ENCODE measurements around the gene CCDC13. TPM values are rescaled to one million over a fixed set of nuclear protein-coding genes. Genes with fewer than 3 reads are reported as not detected.
A peak's percentile ranks its signal among the peaks of the same experiment; 100 is the strongest.

The CCDC13 gene
- total RNA-seq, 2 experiments from 2014 or later = 0.35 to 0.41 TPM

GRCh38 chr3:42756681-42757213 is 16.3 kb downstream of the CCDC13 start:
- no peak overlapping the region for H3K27ac Mint-ChIP-seq
- H3K4me1 Mint-ChIP-seq = peaks cover 3% of the 10 kb centered on the region
- H3K27me3 Mint-ChIP-seq = peaks cover 17% of the 10 kb centered on the region
- CTCF ChIA-PET = interaction anchor here (0.6 to 1.2 kb wide), 2 partner anchors 11 to 185 kb away, joined by 3 read pairs; no protein-coding TSS in a partner anchor
- H3K9me3 Mint-ChIP-seq (ENCODE audit: low read depth) = no peaks in the 10 kb centered on the region
- no peak overlapping the region for H3K4me3 Mint-ChIP-seq
- ATAC-seq = no peak
- H3K36me3 Mint-ChIP-seq = no peaks in the 10 kb centered on the region
- no peak for DNase-seq

GRCh38 chr3:42755681-42756578 is 17.1 kb downstream of the CCDC13 start:
- no peak overlapping the region for H3K4me3 Mint-ChIP-seq
- H3K27me3 Mint-ChIP-seq = peaks cover 13% of the 10 kb centered on the region
- ATAC-seq (peak; percentile 63), DNase-seq (peak; percentile 44)
- CTCF ChIA-PET = interaction anchor here (1.3 to 2.9 kb wide), 2 partner anchors 11 to 254 kb away, joined by 4 to 17 read pairs; partner anchors contain the start of gene VIPR1
- no peaks in the 10 kb centered on the region for H3K9me3 Mint-ChIP-seq (ENCODE audit: low read depth)
- H3K36me3 Mint-ChIP-seq = no peaks in the 10 kb centered on the region
- peaks cover 3% of the 10 kb centered on the region for H3K4me1 Mint-ChIP-seq
- no peak overlapping the region for H3K27ac Mint-ChIP-seq

DNA sequence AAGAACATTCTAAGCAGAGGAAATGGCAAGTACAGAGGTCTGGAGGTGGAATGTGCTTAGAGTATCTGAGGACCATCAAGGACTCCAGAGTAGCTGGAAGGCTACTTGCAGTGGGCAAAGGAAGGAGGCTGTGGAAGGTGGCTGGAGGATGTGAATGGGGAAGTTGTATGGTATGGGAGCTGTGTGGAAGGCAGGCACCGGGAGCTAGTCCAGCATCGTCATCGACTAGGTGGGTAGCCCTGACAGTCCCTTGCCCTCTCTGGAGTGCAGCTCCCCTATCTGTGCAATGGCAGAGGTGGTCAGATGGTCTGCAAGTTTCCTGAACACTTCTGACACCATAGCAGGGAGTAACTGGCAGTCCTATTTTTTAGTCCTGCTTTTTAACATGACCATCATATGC is 19.3 kb downstream of the CCDC13 start:
- Mint-ChIP-seq H3K9me3 (ENCODE audit: low read depth) (no peaks in the 10 kb centered on the region), H3K27me3 (peaks cover 9% of the 10 kb centered on the region), H3K4me1 (peaks cover 3% of the 10 kb centered on the region), H3K27ac (no peak overlapping the region), H3K36me3 (no peaks in the 10 kb centered on the region), H3K4me3 (no peak overlapping the region)
- ATAC-seq (no peak), DNase-seq (no peak)
- CTCF ChIA-PET = interaction anchor here (2.9 kb wide), 1 partner anchor 9 kb away, joined by 17 read pairs; no protein-coding TSS in a partner anchor

GRCh38 chr3:42752961-42753360 is 20.1 kb downstream of the CCDC13 start:
- Mint-ChIP-seq H3K4me1 (peaks cover 8% of the 10 kb centered on the region), H3K4me3 (no peak overlapping the region), H3K9me3 (ENCODE audit: low read depth) (no peaks in the 10 kb centered on the region), H3K27me3 (peaks cover 2% of the 10 kb centered on the region), H3K36me3 (no peaks in the 10 kb centered on the region), H3K27ac (no peak overlapping the region)
- ATAC-seq (no peak), DNase-seq (no peak)
- CTCF ChIA-PET = interaction anchor here (1.4 kb wide), 1 partner anchor 27 kb away, joined by 4 read pairs; no protein-coding TSS in a partner anchor

DNA sequence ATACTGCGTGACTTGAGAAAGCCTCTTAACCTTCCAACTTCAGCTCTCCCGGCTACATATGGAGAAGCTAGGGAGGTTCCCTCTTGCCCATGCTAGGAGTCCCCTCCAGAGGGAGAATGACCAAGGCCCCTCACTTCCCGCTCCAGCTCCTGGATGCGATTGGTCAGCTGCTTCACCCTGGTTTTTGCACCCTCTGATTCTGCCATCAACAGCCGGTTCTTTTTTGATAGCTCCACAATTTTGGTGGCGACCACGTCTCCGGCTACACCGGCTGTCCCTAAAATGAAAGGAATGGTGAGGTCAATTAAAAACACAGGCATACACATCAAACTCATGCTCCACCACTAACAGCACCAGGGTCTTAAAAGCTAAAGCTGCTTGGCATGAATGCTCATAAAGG is 20.6 kb downstream of the CCDC13 start:
- Mint-ChIP-seq H3K27ac (no peak overlapping the region), H3K4me1 (peaks cover 13% of the 10 kb centered on the region), H3K36me3 (no peaks in the 10 kb centered on the region), H3K9me3 (ENCODE audit: low read depth) (no peaks in the 10 kb centered on the region), H3K4me3 (no peak overlapping the region), H3K27me3 (peaks cover 2% of the 10 kb centered on the region)
- no peak for ATAC-seq
- CTCF ChIA-PET = interaction anchor here (1.4 kb wide), 1 partner anchor 28 kb away, joined by 4 read pairs; no protein-coding TSS in a partner anchor
- DNase-seq = no peak

DNA sequence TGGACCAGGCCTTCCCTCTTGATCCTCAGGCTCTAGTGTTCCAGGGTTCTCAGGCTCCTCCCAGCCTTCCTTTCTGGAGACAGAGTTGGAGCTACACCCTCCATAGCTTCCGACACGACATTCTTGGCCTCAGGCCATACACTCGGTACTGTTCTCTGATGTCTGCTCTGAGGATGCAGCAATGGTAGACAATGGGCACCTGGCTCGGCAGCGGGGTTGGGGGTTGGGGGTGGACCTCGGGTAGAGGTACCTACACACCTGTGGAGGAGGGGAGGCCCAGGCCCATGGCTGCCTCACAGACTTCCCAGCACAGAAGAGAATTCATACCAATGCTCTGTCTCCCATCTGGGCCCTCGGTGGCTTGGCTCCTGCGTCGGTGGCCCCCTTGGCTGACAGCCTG is 21.4 kb downstream of the CCDC13 start:
- DNase-seq = no peak

DNA sequence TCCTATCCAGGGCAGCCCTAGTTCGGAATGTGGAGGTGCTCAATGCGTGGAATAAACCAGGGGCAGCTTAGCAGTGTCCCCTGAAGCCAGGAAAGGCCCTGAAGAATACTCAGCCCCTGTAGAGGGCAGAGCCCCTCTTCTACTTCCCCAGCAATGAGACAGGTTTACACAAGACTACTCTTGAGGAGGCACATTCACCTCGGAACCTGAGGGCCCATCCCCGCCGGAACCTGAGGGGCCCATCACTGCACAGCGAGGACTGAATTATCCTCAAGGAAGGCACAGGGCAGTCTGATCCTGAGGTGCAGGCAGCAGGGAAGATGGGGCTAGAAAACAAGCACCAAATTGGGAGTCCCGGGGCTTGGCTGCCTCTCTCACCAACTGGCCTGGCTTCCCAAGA is 22.2 kb downstream of the CCDC13 start:
- Mint-ChIP-seq H3K4me1 (peaks cover 17% of the 10 kb centered on the region), H3K27me3 (peaks cover 2% of the 10 kb centered on the region), H3K9me3 (ENCODE audit: low read depth) (no peaks in the 10 kb centered on the region), H3K36me3 (no peaks in the 10 kb centered on the region), H3K27ac (no peak overlapping the region), H3K4me3 (no peak overlapping the region)
- ATAC-seq = no peak
- DNase-seq = no peak
- CTCF ChIA-PET = interaction anchor here (0.9 to 1.0 kb wide), 2 partner anchors 12 to 169 kb away, joined by 3 read pairs; partner anchors contain the start of gene SEC22C

More for the DNA sequence above, 21.4 kb downstream of the CCDC13 start:
- H3K4me1 Mint-ChIP-seq = peaks cover 17% of the 10 kb centered on the region
- no peak overlapping the region for H3K27ac Mint-ChIP-seq
- CTCF ChIA-PET = interaction anchor here (1.0 kb wide), 1 partner anchor 170 kb away, joined by 3 read pairs; the partner anchor contains the start of gene SEC22C
- peaks cover 2% of the 10 kb centered on the region for H3K27me3 Mint-ChIP-seq
- no peaks in the 10 kb centered on the region for H3K9me3 Mint-ChIP-seq (ENCODE audit: low read depth)
- H3K36me3 Mint-ChIP-seq = no peaks in the 10 kb centered on the region
- no peak for ATAC-seq
- H3K4me3 Mint-ChIP-seq = no peak overlapping the region

DNA sequence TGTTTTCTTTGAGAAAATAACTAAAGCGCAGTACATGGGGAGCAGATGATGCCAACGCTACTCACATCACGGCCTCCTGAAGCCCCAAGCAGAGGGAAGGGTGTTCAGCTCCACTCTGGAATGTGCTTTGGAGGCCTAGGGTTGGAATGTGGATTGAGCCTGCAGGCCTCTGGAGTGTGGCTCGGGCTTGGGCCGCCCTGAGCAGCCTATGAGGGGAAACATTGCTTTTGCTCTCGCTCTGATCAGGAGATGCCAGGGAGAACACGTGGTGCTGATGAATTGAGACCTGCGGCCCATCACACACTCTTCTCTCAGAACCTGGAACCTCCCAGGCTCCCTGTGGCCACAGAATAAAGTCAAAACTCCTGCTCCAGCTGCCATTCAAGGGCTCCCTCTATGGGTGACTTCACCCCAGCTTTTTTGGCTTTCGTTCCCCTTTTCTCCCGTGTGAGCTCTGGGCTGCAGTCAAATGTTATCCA is 23.3 kb downstream of the CCDC13 start:
- Mint-ChIP-seq H3K36me3 (no peaks in the 10 kb centered on the region), H3K4me1 (peaks cover 14% of the 10 kb centered on the region), H3K4me3 (no peak overlapping the region), H3K27ac (no peak overlapping the region), H3K9me3 (ENCODE audit: low read depth) (no peaks in the 10 kb centered on the region), H3K27me3 (no peaks in the 10 kb centered on the region)
- ATAC-seq (no peak), DNase-seq (no peak)
- CTCF ChIA-PET = interaction anchor here (0.9 to 1.5 kb wide), 4 partner anchors 9 to 98 kb away, joined by 3 to 5 read pairs (median 4); no protein-coding TSS in a partner anchor

DNA sequence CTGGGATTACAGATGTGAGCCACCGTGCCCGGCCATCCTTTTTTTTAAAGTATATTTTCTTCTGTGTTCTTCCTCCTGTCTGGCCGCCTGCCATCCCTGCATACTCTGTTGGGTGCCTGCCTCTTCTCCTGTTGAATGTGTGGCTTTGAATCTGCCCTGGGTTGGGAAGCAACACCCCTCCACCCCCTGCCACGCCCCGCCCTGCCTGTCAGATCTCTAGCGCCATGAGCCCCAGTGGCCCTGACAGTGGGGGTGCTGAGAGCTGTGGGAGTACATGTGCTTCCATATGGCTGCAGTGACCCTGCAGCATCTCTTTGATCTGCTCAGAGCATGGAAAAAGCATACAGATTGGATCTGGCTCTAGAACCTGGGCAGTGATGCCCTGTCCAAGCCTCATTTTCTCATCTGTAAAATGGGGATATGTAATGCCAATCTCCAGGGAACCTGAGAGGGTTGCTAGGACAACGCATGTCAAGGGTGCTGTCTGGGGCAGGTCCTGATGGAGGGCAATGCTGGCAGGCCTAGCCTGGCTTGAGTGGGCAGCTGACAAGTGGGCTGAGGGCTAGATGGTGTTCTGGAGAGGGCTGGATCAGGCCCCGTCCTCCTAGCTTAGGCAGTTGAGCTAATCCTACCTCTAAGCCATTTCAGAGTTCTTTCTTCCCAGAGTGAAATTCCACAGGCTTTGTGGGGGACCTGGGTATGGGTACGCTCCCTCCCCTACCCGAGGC is 23.9 kb downstream of the CCDC13 start:
- ATAC-seq (no peak), DNase-seq (no peak)
- H3K36me3 Mint-ChIP-seq = no peaks in the 10 kb centered on the region
- no peak overlapping the region for H3K27ac Mint-ChIP-seq
- H3K9me3 Mint-ChIP-seq (ENCODE audit: low read depth) = no peaks in the 10 kb centered on the region
- no peaks in the 10 kb centered on the region for H3K27me3 Mint-ChIP-seq
- CTCF ChIA-PET = interaction anchor here (1.2 to 1.5 kb wide), 3 partner anchors 8 to 97 kb away, joined by 3 to 5 read pairs (median 4); no protein-coding TSS in a partner anchor
- H3K4me1 Mint-ChIP-seq = peaks cover 14% of the 10 kb centered on the region
- no peak overlapping the region for H3K4me3 Mint-ChIP-seq

DNA sequence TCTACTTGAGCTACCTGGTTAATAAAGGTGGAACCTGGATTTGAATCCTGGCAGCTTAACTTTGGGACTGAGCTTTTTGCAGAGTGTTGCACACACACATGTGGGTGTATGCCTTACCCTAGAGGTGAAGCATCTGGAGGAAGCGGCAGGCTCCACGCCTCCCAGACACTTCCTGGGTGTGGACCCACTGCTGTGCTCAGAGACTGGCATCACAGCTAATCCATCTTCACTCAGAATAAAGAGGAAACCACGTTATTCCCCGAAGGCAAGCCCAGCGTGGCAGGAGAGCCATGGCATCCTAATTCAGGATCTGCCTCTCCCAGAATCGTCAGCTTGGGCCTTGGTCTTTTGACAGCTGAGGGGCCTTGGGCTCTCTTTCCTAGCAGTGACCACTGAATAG is 25.5 kb downstream of the CCDC13 start:
- DNase-seq = no peak
- no peaks in the 10 kb centered on the region for H3K27me3 Mint-ChIP-seq
- H3K4me1 Mint-ChIP-seq = peaks cover 14% of the 10 kb centered on the region
- peak; percentile 55 for ATAC-seq
- CTCF ChIA-PET = interaction anchor here (1.0 to 1.2 kb wide), 2 partner anchors 12 to 92 kb away, joined by 3 to 5 read pairs; no protein-coding TSS in a partner anchor
- H3K9me3 Mint-ChIP-seq (ENCODE audit: low read depth) = no peaks in the 10 kb centered on the region
- H3K36me3 Mint-ChIP-seq = no peaks in the 10 kb centered on the region
- no peak overlapping the region for H3K4me3 Mint-ChIP-seq
- H3K27ac Mint-ChIP-seq = no peak overlapping the region

DNA sequence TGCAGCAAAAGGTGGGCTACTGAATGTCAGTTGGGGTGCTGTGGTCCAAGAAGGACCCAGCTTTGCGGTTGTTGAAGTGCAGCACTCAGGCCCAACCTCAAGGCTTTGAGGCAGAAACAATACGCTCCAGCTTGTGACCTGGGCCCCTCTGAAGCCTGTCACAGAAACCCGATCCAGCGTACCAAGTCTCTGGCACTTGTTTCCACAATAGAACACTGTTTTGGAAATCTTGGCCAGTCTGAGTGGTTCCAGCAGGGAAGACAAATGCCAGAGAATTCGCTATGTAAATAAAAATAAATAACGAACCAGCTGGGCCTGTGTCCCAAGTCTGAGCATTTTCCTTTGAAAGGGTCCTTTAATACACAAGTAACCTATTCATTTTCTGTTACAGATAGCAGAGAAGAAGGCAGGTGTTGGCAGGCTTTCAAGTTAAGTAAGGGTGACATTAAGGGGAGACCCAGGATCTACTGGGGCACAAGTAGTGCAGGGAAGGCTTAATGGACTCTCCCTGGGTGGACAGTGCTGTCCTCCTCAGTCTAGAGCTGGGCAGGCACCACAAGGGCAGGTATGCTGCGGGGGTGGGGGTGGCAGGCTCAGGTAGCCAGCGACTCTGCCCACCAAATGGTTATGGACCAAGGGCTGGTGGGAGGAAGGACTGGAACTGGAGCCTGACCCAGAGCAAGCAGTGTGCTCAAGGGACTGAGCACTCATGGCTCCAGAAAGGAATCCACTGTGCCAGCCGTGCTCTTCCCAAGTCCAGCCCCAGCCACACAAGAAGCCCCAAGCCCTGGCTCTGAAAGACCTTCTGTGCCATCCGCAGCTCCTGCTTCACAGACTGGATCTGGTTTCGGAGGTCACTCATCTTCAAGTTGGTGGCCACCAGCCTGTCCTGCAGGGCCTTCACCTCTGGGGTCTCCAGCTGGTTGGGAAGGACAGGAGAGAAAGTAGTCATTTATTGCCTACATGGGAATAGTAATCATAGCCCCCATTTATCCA is 26.3 kb downstream of the CCDC13 start:
- Mint-ChIP-seq H3K4me3 (no peak overlapping the region), H3K4me1 (peaks cover 14% of the 10 kb centered on the region), H3K27me3 (no peaks in the 10 kb centered on the region), H3K27ac (no peak overlapping the region), H3K36me3 (no peaks in the 10 kb centered on the region), H3K9me3 (ENCODE audit: low read depth) (no peaks in the 10 kb centered on the region)
- CTCF ChIA-PET = interaction anchor here (1.0 to 3.6 kb wide), 5 partner anchors 11 to 198 kb away, joined by 3 to 15 read pairs (median 5); no protein-coding TSS in a partner anchor
- peak; percentile 29 for DNase-seq
- no peak for ATAC-seq
